Activated naive CD4-positive, alpha-beta T cell treated with anti-CD3 and anti-CD28 coated beads, Interleukin-2, amount 50 U/mL, for 24 hours (primary cell): Measurements from ENCODE around the gene ROR1.
"Not testable (repeated sequence)": the region's sequence is repeated elsewhere in the genome, so short reads cannot be mapped to it uniquely, and the experiment has no call there.

Experiments
- H3K27ac Mint-ChIP-seq: one replicate; pipeline ENCODE4 v1.8.0; 2021; ENCODE audit warnings: mild to moderate bottlenecking, mixed read lengths
- H3K27me3 Mint-ChIP-seq: one replicate; pipeline ENCODE4 v1.8.0; 2021; ENCODE audit warnings: mixed read lengths
- H3K36me3 Mint-ChIP-seq: one replicate; pipeline ENCODE4 v1.8.0; 2021; ENCODE audit warnings: mixed read lengths
- H3K4me1 Mint-ChIP-seq: one replicate; pipeline ENCODE4 v1.8.0; 2021; ENCODE audit warnings: mixed read lengths
- H3K4me3 Mint-ChIP-seq: one replicate; pipeline ENCODE4 v1.8.0; 2021; ENCODE audit warnings: mild to moderate bottlenecking, mixed read lengths
- H3K9me3 Mint-ChIP-seq: one replicate; pipeline ENCODE4 v1.8.0; 2021; ENCODE audit warnings: mixed read lengths

ROR1 gene

DNA sequence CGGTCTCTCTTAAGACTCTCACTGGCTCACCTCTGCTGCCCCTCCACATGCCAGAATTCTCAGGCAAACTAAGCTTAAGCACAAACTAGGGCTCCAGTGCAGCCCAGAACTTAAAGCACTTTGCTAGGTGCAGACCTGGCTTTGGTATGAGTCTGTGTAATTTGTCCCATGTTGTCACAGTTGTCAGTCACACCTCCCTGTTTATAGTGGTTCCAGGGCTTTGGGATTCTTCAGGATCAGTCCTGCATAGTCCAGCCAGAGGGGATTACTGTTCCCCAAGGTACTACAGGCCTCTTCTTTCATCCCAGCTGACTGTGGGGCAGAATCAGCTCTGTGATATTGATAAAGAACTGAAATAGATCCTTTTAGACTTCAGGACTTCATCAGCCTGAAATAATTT, 324.6 kb downstream of the ROR1 start:
- H3K27me3 Mint-ChIP-seq = peaks cover 2% of the 10 kb centered on the region
- H3K4me3 Mint-ChIP-seq = no peak overlapping the region
- H3K27ac Mint-ChIP-seq = no peak overlapping the region
- no peaks in the 10 kb centered on the region for H3K9me3 Mint-ChIP-seq
- H3K36me3 Mint-ChIP-seq = no peaks in the 10 kb centered on the region
- H3K4me1 Mint-ChIP-seq = no peaks in the 10 kb centered on the region

DNA sequence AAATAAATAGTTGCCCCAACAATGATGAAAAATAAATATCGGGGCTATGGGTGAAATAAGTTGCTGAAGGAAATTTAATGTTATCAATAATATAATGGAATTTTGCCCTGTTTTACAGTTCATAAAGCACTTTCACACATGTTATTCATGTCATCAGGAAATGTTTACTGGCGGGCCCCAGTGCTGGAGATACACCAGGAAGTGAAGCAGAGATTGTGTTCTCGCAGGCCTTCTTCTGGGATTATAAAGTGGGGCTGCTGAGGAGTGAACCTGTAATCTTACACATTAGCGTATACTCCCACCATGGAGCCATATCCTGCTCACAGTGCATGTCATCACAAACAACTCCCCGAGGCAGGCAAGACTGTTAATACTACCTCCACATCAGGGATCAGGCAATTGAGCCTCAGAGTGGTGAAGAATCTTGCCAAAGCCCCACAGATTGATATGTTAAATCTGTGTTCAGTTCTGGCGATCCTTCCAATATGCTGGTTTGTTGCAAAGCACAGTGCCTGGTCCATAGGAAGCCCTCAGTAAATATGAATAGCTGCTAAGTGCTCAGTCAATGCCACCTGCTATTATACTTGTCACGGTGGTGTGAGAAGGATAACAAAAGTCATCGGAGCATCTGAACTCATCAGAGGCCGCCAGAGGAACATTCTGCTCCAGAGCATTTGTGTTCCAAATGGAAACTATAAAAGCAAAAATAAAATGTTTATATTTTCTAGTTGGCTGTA, 325.2 kb downstream of the ROR1 start:
- H3K36me3 Mint-ChIP-seq = no peaks in the 10 kb centered on the region

DNA sequence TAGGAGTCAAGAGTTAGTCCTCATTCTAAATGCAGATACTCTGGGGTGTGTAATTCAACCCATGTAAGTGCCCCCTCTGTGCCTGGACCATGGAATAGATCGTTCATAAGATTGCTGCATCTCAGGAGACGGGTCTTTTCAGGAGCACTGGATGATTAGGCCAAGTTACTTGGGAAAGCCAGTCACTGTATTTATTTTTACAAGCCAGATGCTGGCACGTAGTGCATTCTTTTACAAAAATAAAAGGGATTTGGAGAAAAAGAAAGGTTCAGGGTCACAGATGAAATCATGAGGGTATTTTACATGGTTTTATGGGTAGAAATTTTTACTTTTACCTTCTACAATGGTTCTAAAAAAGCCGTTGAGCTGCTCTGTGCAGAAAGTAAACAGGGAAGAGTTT, 327.0 kb downstream of the ROR1 start:
- H3K9me3 Mint-ChIP-seq = no peaks in the 10 kb centered on the region
- peaks cover 2% of the 10 kb centered on the region for H3K27me3 Mint-ChIP-seq
- no peaks in the 10 kb centered on the region for H3K36me3 Mint-ChIP-seq
- no peaks in the 10 kb centered on the region for H3K4me1 Mint-ChIP-seq
- no peak overlapping the region for H3K4me3 Mint-ChIP-seq
- no peak overlapping the region for H3K27ac Mint-ChIP-seq

More for the DNA sequence above, 325.2 kb downstream of the ROR1 start:
- Mint-ChIP-seq H3K9me3 (no peaks in the 10 kb centered on the region), H3K4me3 (no peak overlapping the region), H3K4me1 (no peaks in the 10 kb centered on the region), H3K27ac (no peak overlapping the region), H3K27me3 (peaks cover 2% of the 10 kb centered on the region)

DNA sequence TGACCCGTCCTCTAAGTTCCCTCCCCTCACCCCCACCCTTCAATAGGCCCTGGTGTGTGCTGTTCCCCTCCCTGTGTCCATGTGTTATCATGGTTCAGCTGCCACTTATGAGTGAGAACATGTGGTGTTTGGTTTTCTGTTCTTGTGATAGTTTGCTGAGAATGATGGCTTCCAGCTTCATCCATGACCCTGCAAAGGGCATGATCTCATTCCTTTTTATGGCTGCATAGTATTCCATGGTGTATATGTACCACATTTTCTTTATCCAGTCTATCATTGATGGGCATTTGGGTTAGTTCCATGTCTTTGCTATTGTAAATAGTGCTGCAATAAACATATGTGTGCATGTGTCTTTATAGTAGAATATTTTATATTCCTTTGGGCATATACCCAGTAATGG, 330.8 kb downstream of the ROR1 start:
- not testable (repeated sequence) for H3K4me1 Mint-ChIP-seq, H3K4me3 Mint-ChIP-seq, H3K27me3 Mint-ChIP-seq

DNA sequence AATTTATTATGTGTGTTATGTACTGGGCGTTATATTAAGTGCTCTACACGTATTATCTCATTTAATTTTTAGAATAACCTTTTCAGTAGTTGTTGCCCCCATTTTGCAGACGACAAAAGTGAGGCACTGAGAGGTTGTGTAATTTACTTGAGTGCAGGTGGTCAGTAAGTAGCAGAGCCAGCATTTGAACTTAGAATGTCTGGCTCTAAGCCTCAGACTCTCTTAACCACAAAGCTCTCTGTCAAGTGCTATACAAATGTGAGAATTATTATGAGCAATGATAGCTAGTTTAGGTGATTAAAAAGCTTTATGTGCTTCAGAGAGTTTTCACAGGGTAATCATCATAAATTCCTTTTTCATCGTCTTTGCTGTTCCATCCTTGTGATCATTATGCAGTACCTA, 333.3 kb downstream of the ROR1 start:
- no peaks in the 10 kb centered on the region for H3K4me1 Mint-ChIP-seq
- H3K9me3 Mint-ChIP-seq = no peaks in the 10 kb centered on the region
- peaks cover 6% of the 10 kb centered on the region for H3K27me3 Mint-ChIP-seq
- no peak overlapping the region for H3K27ac Mint-ChIP-seq
- H3K4me3 Mint-ChIP-seq = no peak overlapping the region
- H3K36me3 Mint-ChIP-seq = no peaks in the 10 kb centered on the region

More for the DNA sequence above, 330.8 kb downstream of the ROR1 start:
- H3K36me3 Mint-ChIP-seq, H3K27ac Mint-ChIP-seq, H3K9me3 Mint-ChIP-seq: not testable (repeated sequence)

DNA sequence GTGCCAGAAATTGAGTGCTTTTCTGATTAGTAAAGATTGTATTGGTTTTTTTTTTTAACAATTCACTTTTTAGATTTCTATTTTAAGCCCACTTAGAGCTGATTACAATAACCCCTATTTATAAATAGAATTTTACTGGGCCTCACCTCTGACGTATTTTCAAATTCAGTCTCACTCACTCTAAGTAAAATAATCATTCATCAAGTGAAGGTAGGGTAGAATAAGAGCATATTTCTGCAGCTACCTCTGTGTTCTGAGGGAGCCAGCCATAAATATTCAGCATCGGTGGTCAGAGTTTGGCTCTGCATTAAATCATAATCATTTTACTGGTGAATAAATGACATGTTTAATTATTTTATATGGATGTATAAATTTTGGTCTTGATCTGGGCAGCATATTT, 333.8 kb downstream of the ROR1 start:
- no peaks in the 10 kb centered on the region for H3K36me3 Mint-ChIP-seq
- H3K4me3 Mint-ChIP-seq = no peak overlapping the region
- no peak overlapping the region for H3K27ac Mint-ChIP-seq
- H3K4me1 Mint-ChIP-seq = no peaks in the 10 kb centered on the region
- peaks cover 6% of the 10 kb centered on the region for H3K27me3 Mint-ChIP-seq
- H3K9me3 Mint-ChIP-seq = no peaks in the 10 kb centered on the region

DNA sequence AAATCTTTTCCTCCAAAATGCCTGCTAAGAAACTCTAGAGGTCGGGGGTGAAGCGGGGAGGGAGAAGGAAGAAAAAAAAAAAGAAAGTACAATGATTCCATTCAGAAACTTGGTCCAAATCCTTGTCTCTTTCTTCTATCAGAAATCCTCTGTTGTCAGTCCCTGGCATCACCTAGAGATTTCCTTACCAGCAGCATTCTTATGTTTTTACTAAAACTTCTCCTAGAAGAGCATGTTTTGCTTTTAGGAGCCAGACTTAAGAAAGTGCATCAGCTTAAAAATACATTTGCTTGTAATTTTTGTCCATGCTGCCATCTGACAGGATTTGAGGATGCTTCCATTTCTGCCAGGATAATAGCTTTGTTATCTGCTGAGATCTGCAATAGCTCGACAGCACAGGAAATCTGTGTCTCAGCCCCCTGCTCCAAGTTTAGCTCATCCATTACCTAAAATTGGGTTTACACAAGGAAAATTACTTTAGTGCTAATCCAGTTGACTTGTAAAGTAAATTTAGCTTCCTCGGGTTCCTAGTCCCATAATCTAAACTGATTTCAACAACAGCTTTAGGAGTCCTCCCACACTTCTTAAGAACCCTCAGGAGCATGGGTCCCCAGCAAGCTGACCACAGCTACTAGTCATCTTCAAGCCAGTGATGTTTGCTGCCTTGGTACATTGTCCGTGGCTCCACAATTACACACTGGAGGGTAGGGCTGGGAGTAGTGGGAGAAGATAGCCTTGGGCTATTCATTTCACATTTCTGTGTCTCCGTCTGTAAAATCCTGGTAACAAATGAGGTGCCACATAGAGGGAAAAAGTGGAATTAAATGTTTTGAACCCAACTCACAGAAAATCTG, 337.3 kb downstream of the ROR1 start:
- Mint-ChIP-seq H3K4me1 (no peaks in the 10 kb centered on the region), H3K27me3 (peaks cover 5% of the 10 kb centered on the region), H3K36me3 (no peaks in the 10 kb centered on the region), H3K9me3 (no peaks in the 10 kb centered on the region), H3K4me3 (no peak overlapping the region), H3K27ac (peak overlapping the region; percentile 25)

DNA sequence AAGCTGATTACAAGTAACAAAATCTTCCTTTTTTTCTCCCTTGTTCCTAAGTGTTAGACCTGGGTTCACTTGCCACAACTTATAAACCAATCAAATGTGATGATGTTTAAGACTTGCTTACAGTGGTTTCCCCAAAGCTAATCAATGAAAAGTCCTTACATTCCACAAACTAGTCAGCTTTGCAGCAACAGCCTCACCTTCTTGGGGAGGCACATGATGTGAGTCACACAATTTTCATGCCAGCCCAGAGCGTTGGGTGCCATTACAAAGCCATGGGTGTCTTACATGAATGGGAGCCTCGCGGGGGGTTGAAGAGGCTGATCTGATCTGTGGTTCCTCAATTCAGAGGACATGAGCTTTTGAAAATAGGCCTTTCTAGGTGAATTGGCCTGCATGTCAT, 338.0 kb downstream of the ROR1 start:
- Mint-ChIP-seq H3K36me3 (no peaks in the 10 kb centered on the region), H3K27ac (no peak overlapping the region), H3K9me3 (no peaks in the 10 kb centered on the region), H3K27me3 (peaks cover 5% of the 10 kb centered on the region), H3K4me1 (no peaks in the 10 kb centered on the region), H3K4me3 (no peak overlapping the region)

DNA sequence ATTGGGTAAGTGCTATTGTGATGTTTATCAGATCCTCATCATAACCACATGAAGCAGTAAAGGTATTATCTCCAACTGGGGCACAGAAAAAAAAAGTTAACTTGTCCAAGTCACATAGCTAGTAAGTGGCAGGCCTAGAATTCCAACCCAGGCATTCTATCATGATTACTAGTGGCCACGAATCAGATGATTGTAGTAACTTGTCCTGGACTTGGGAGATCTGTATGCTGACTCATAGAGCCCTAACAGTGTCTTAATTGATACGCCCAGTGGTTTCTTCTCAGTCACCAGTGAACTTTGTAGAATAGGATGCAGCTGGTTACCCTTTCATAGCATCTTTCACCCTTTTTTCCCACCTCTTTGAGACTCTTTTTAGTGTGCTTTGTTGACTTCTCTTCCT, 338.5 kb downstream of the ROR1 start:
- no peak overlapping the region for H3K27ac Mint-ChIP-seq
- H3K36me3 Mint-ChIP-seq = no peaks in the 10 kb centered on the region
- no peaks in the 10 kb centered on the region for H3K9me3 Mint-ChIP-seq
- H3K4me3 Mint-ChIP-seq = no peak overlapping the region
- peaks cover 4% of the 10 kb centered on the region for H3K27me3 Mint-ChIP-seq
- no peaks in the 10 kb centered on the region for H3K4me1 Mint-ChIP-seq

DNA sequence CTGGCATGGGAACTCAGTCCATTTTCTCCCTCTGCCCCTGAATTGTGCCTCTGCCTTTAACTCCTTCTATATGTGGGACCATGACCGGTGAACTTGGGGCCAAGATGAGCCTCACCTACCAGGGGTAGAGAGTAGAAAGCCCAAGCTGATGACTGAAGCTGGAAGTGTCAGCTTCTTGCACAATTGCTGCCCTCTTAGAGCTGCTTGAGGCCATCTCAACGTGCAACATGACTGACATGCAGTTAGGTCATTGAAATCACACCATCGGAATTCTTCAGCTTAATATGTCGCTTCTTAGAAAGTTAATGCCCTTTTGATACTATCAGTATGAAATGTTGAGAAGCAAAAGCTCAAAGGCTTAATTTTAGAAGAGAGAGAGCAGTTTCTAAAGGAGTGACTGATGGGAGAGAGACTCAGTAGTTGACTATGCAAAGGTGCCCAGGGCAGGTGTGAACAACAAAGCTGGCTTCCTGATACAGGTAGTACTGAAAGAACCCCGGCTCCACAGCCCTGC, 340.3 kb downstream of the ROR1 start:
- no peaks in the 10 kb centered on the region for H3K9me3 Mint-ChIP-seq
- H3K36me3 Mint-ChIP-seq = no peaks in the 10 kb centered on the region
- no peak overlapping the region for H3K4me3 Mint-ChIP-seq
- H3K27ac Mint-ChIP-seq = no peak overlapping the region
- H3K4me1 Mint-ChIP-seq = no peaks in the 10 kb centered on the region
- peaks cover 2% of the 10 kb centered on the region for H3K27me3 Mint-ChIP-seq

DNA sequence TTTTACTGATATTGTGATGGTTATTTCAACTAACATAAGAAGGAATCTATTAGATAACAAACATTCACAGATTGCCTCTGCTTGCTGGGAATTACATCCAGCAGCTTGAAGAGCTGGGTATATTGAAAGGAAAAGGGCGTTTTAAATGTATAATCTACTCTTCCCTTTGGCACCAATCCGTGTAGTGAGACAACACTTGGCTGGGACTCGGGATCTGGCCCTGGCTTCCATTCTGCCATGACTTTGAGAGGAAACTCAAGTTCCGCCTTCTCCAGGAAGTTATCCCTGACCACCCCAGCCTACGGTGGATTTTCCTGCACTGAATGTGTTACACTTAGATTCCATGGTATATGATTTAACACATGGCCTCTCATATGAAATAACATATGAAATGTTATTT, 342.7 kb downstream of the ROR1 start:
- no peaks in the 10 kb centered on the region for H3K4me1 Mint-ChIP-seq
- H3K4me3 Mint-ChIP-seq = no peak overlapping the region
- H3K27me3 Mint-ChIP-seq = no peaks in the 10 kb centered on the region
- no peak overlapping the region for H3K27ac Mint-ChIP-seq
- no peaks in the 10 kb centered on the region for H3K36me3 Mint-ChIP-seq
- no peaks in the 10 kb centered on the region for H3K9me3 Mint-ChIP-seq

DNA sequence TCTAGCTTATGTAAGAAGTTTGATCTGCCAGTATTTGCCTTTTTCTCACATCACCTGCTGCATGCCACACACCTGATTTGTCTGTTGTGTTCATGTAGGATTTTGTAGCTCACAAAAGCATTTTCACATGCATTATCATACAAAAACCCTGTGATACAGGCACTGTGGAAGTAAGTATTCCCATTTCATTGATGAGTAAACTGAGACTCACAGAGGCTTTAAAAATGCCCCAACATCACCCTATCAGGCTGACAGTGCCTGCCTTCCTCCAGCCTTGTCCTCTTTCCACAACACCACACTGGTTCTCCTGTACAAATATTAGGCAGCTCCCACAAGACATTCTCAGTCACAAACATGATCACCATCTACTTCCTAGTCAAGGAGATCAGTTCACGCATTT, 343.7 kb downstream of the ROR1 start:
- Mint-ChIP-seq H3K27me3 (no peaks in the 10 kb centered on the region), H3K4me3 (no peak overlapping the region), H3K4me1 (no peaks in the 10 kb centered on the region), H3K9me3 (no peaks in the 10 kb centered on the region), H3K36me3 (no peaks in the 10 kb centered on the region), H3K27ac (no peak overlapping the region)

DNA sequence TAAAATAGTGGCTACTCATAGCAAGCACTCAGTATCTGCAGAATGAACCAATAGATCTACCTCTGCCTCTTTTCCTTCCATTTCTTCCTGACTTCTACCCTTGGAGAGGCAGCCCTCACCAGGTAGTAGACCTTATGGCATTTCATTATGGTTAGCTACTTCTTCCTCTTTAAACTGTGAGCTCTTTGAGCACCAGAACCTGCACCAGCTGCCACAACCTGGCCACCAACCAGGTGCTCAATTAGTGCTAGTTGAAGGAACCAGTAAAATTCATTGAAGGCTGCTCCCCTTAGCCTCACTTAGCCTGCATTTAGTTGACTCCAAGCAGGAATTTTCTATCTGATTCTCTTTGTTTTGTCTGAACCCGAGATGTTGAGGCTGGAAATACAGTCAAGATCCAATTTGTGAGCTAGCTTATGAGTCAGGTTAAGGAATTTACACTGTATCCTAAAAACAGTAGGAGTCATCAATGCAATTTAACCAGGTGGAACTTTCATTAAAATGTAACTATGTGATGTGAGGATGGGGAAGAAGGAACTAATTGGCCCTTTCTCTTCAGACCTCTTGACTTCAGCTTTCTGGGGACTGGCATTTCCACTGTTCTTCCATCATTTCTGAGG, 348.1 kb downstream of the ROR1 start:
- Mint-ChIP-seq H3K9me3 (no peaks in the 10 kb centered on the region), H3K4me1 (no peaks in the 10 kb centered on the region), H3K27ac (no peak overlapping the region), H3K27me3 (peaks cover 4% of the 10 kb centered on the region), H3K4me3 (no peak overlapping the region), H3K36me3 (no peaks in the 10 kb centered on the region)

DNA sequence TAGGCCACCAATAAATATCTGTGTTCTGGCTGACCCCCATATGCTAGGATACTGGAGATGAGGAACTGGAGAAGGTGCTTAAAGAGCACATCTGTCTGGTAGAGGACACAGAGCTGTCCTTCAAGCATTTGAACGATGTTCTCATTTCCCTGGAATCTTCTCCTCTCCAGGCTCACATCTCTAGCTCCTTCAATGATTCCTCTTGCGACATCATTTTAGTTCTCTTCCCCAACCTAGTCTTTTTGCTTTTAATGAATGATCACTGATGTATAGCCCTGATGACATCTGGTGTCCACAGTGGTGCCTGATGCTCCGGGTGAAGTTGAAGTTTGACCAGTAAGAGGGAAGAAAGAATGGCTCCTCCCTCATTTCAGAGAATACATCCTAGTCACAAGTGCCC, 348.8 kb downstream of the ROR1 start:
- Mint-ChIP-seq H3K9me3 (no peaks in the 10 kb centered on the region), H3K4me1 (no peaks in the 10 kb centered on the region), H3K36me3 (no peaks in the 10 kb centered on the region), H3K27ac (no peak overlapping the region), H3K27me3 (peaks cover 4% of the 10 kb centered on the region), H3K4me3 (no peak overlapping the region)

DNA sequence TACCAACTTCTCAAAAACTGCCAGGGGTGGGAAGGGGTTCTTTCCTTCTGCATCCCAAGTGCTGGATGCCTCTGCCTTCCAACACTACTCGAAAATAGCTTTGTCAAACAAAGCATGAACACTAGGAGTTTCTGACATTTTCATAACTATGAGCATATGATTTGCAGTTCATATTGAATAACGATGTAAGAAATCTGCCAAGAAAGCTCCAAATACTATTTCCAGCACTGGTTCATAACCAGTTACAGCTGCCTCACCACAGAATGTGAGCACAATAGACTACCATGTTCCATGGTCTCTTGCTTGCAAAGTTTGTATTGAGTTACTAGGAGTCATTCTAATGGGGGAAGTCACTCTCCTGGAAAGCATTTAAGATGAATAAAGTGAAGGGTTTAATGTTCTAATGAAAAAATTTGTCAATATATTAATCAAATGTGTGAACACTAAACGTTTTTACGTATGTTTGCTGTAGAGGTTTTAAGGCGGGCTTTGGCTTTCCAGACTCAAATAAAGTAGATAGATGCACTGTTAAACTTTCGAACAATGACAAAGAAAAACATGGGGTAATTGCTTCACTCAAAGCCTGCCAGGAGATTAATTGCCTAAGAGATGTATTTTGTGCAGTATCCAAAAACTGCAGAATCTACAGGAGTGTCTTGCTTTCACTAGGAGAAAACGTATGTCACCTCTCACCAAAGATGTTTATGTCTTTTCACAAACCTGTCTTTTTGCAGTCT, 351.1 kb downstream of the ROR1 start:
- Mint-ChIP-seq H3K27ac (no peak overlapping the region), H3K27me3 (peaks cover 4% of the 10 kb centered on the region), H3K36me3 (no peaks in the 10 kb centered on the region), H3K4me1 (no peaks in the 10 kb centered on the region), H3K9me3 (no peaks in the 10 kb centered on the region), H3K4me3 (no peak overlapping the region)
